Measurements from ENCODE around the gene SLC35F1. TPM values are rescaled to one million over a fixed set of nuclear protein-coding genes. Genes with fewer than 3 reads are reported as not detected.

Gene SLC35F1
- total and polyA plus RNA-seq, 9 donors = 0.08 to 2.5 (median 0.24) TPM; not detected in 1

- no peak overlapping the region for H3K4me3 ChIP-seq
- H3K27ac ChIP-seq = no peak overlapping the region
- no peaks in the 10 kb centered on the region for H3K27me3 ChIP-seq
- WGBS, 3 donors = 65 to 70% (median 70%) methylated on average over 4 of the region's 4 CpGs
- no peaks in the 10 kb centered on the region for H3K4me1 ChIP-seq (ENCODE audit: insufficient read depth)
- H3K9me3 ChIP-seq = no peaks in the 10 kb centered on the region
- intact Hi-C loops (cut with DNase I) = no loop called here
- DNase-seq = no peak
- TF ChIP-seq POLR2A (IDR thresholded peaks at IDR 0.05) (no peak), CTCF (IDR thresholded peaks at IDR 0.05) (no peak), EP300 (IDR thresholded peaks at IDR 0.05) (no peak)
- H3K36me3 ChIP-seq = no peaks in the 10 kb centered on the region
These were observed 79.3 kb downstream of the SLC35F1 start for GRCh38 chr6:117986396-117986795.

GRCh38 chr6:117989086-117989485 is 82.0 kb downstream of the SLC35F1 start:
- intact Hi-C loops (cut with DNase I) = no loop called here
- H3K27me3 ChIP-seq = no peaks in the 10 kb centered on the region
- no peaks in the 10 kb centered on the region for H3K9me3 ChIP-seq
- WGBS, 3 donors = 53 to 66% (median 58%) methylated on average over 3 of the region's 3 CpGs
- H3K4me3 ChIP-seq = no peak overlapping the region
- no peaks in the 10 kb centered on the region for H3K4me1 ChIP-seq (ENCODE audit: insufficient read depth)
- H3K27ac ChIP-seq = no peak overlapping the region
- DNase-seq = no peak
- H3K36me3 ChIP-seq = no peaks in the 10 kb centered on the region
- no peak for TF ChIP-seq POLR2A (IDR thresholded peaks at IDR 0.05)
- no peak for TF ChIP-seq EP300 (IDR thresholded peaks at IDR 0.05)
- no peak for TF ChIP-seq CTCF (IDR thresholded peaks at IDR 0.05)

GRCh38 chr6:117990151-117990550 is 83.1 kb downstream of the SLC35F1 start:
- no peak for DNase-seq
- H3K36me3 ChIP-seq = no peaks in the 10 kb centered on the region
- intact Hi-C loops (cut with DNase I) = no loop called here
- no peak overlapping the region for H3K27ac ChIP-seq
- WGBS, 3 donors = 28 to 44% (median 39%) methylated on average over 1 of the region's 1 CpG
- no peaks in the 10 kb centered on the region for H3K27me3 ChIP-seq
- H3K9me3 ChIP-seq = no peaks in the 10 kb centered on the region
- TF ChIP-seq POLR2A (IDR thresholded peaks at IDR 0.05) (no peak), EP300 (IDR thresholded peaks at IDR 0.05) (no peak), CTCF (IDR thresholded peaks at IDR 0.05) (no peak)
- H3K4me3 ChIP-seq = no peak overlapping the region
- H3K4me1 ChIP-seq (ENCODE audit: insufficient read depth) = no peaks in the 10 kb centered on the region

GRCh38 chr6:117992856-117993255 is 85.8 kb downstream of the SLC35F1 start:
- H3K27ac ChIP-seq = no peak overlapping the region
- 51 to 77% (median 71%) methylated on average over 1 of the region's 1 CpG for WGBS, 3 donors
- H3K4me3 ChIP-seq = no peak overlapping the region
- TF ChIP-seq POLR2A (IDR thresholded peaks at IDR 0.05) (no peak), EP300 (IDR thresholded peaks at IDR 0.05) (no peak)
- no peaks in the 10 kb centered on the region for H3K27me3 ChIP-seq
- intact Hi-C loops (cut with DNase I) = no loop called here
- no peaks in the 10 kb centered on the region for H3K36me3 ChIP-seq
- DNase-seq = no peak
- H3K4me1 ChIP-seq (ENCODE audit: insufficient read depth) = no peaks in the 10 kb centered on the region
- no peaks in the 10 kb centered on the region for H3K9me3 ChIP-seq

GRCh38 chr6:118012944-118013343 is 105.9 kb downstream of the SLC35F1 start:
- H3K4me1 ChIP-seq (ENCODE audit: insufficient read depth) = no peaks in the 10 kb centered on the region
- H3K4me3 ChIP-seq = no peak overlapping the region
- no peaks in the 10 kb centered on the region for H3K9me3 ChIP-seq
- H3K36me3 ChIP-seq = no peaks in the 10 kb centered on the region
- WGBS, 3 donors = 46 to 52% (median 49%) methylated on average over 5 of the region's 5 CpGs
- no peaks in the 10 kb centered on the region for H3K27me3 ChIP-seq
- TF ChIP-seq EP300 (IDR thresholded peaks at IDR 0.05) (no peak), CTCF (IDR thresholded peaks at IDR 0.05) (no peak), POLR2A (IDR thresholded peaks at IDR 0.05) (no peak)
- H3K27ac ChIP-seq = no peak overlapping the region
- no peak for DNase-seq
- intact Hi-C loops (cut with DNase I) = no loop called here
